GM08714 (cell line): ENCODE data around the gene RASSF7.

ENCODE experiments used
- H3K4me3 ChIP-seq: fragments of 200-500 bp; sonication (Bioruptor generic); 2 replicates; pipeline ENCODE4 v1.5.1; 2014; ENCODE audit warnings: mild to moderate bottlenecking, low read length, inconsistent platforms
- ZNF274 ChIP-seq: IDR thresholded peaks from 2 replicates; pipeline ENCODE4 v1.6.1; 2012; ENCODE audit warnings: mild to moderate bottlenecking, low read depth, low read length

RASSF7 gene

GRCh38 chr11:574632-575312 is 14.0 kb downstream of the RASSF7 start:
- H3K4me3 ChIP-seq: peak overlapping the region; percentile 55; the same call in 1 of the 2 replicates
- TF ChIP-seq ZNF274: no peak

GRCh38 chr11:575313-575995 is 14.7 kb downstream of the RASSF7 start:
- TF ChIP-seq ZNF274: no peak
- H3K4me3 ChIP-seq: peak overlapping the region; percentile 55; the same call in 1 of the 2 replicates

- peak within 1 kb of the TSS; percentile 91 for H3K4me3 ChIP-seq
- TF ChIP-seq ZNF274: no peak
Measured at GRCh38 chr11:575996-576768, 15.4 kb downstream of the RASSF7 start, which contains the start of gene PHRF1. Gene PHRF1, plus strand, starts transcription at chr11:576470. Its CDS starts 5,043 bp downstream, at chr11:581513.

- TF ChIP-seq ZNF274: no peak
- H3K4me3 ChIP-seq: peak overlapping the region; percentile 91
Measured at GRCh38 chr11:576811-577610, 16.2 kb downstream of the RASSF7 start.

GRCh38 chr11:577611-577894 is 16.8 kb downstream of the RASSF7 start:
- H3K4me3 ChIP-seq: peak overlapping the region; percentile 91
- TF ChIP-seq ZNF274: no peak

- no peak for TF ChIP-seq ZNF274
- no peak overlapping the region for H3K4me3 ChIP-seq
Measured at GRCh38 chr11:578276-579035, 17.7 kb downstream of the RASSF7 start.

GRCh38 chr11:579830-580601 is 19.2 kb downstream of the RASSF7 start:
- H3K4me3 ChIP-seq: no peak overlapping the region
- TF ChIP-seq ZNF274: no peak

GRCh38 chr11:581342-581741 is 20.6 kb downstream of the RASSF7 start:
- no peak overlapping the region for H3K4me3 ChIP-seq
- TF ChIP-seq ZNF274: no peak

GRCh38 chr11:581752-582151 is 21.0 kb downstream of the RASSF7 start:
- no peak for TF ChIP-seq ZNF274
- no peak overlapping the region for H3K4me3 ChIP-seq

- H3K4me3 ChIP-seq: no peak overlapping the region
- no peak for TF ChIP-seq ZNF274
Measured at GRCh38 chr11:584287-584686, 23.5 kb downstream of the RASSF7 start.

GRCh38 chr11:586376-587316 is 25.9 kb downstream of the RASSF7 start:
- no peak for TF ChIP-seq ZNF274
- H3K4me3 ChIP-seq: no peak overlapping the region

GRCh38 chr11:587546-587945 is 26.8 kb downstream of the RASSF7 start:
- no peak for TF ChIP-seq ZNF274
- H3K4me3 ChIP-seq: no peak overlapping the region
